GM23248 (cell line): ENCODE measurements around the gene SLC22A2.

Source experiments
- EZH2 ChIP-seq: fragments of 200-600 bp; sonication (generic); IDR thresholded peaks from 2 replicates; pipeline ENCODE4 v1.6.1; 2018; ENCODE audit warnings: antibody characterized with exemption, mild to moderate bottlenecking; ENCODE audit not compliant: insufficient read depth, poor library complexity, severe bottlenecking
- EZH2phosphoT487 ChIP-seq: fragments of 200-600 bp; sonication (generic); IDR thresholded peaks from 2 replicates; pipeline ENCODE4 v1.6.1; 2018; ENCODE audit warnings: antibody characterized with exemption, moderate library complexity, mild to moderate bottlenecking, low read depth; ENCODE audit not compliant: insufficient read depth

- TF ChIP-seq EZH2, result no peak
- no peak for TF ChIP-seq EZH2phosphoT487
Observed at GRCh38 chr6:160274871-160275510, 16.4 kb upstream of the SLC22A2 start.
